Calu3 (cell line): Measurements from ENCODE around the gene WDFY3. TPM values are rescaled to one million over a fixed set of nuclear protein-coding genes. Genes with fewer than 3 reads are reported as not detected.
"Not testable (repeated sequence)": the region's sequence is repeated elsewhere in the genome, so short reads cannot be mapped to it uniquely, and the experiment has no call there.

Experiments
- BruUV-seq: library from RNA; stranded (reverse); fragments of 400-500 nt; replicated peaks from 2 replicates; lab custom pipeline; 2021; lab: Mats Ljungman, UMichigan
- CTCF ChIA-PET: fragments of 300-600 bp; sonication (Branson Sonifier 250); formaldehyde crosslinking; loops from one replicate; lab custom pipeline; 2022; ENCODE audit warnings: antibody characterized with exemption; lab: Charles Lee
- DNase-seq: peaks from one replicate; pipeline ENCODE4 v3.0.0; 2022
- H3K27ac Mint-ChIP-seq: one replicate; pipeline ENCODE4 v1.8.0; 2022; ENCODE audit warnings: mixed read lengths; ENCODE audit not compliant: unreplicated experiment
- H3K27me3 Mint-ChIP-seq: one replicate; pipeline ENCODE4 v1.8.0; 2022; ENCODE audit warnings: mixed read lengths; ENCODE audit not compliant: unreplicated experiment
- H3K36me3 Mint-ChIP-seq: one replicate; pipeline ENCODE4 v1.8.0; 2022; ENCODE audit warnings: mild to moderate bottlenecking, moderate library complexity, mixed read lengths; ENCODE audit not compliant: insufficient read depth, unreplicated experiment
- H3K4me1 Mint-ChIP-seq: one replicate; pipeline ENCODE4 v1.8.0; 2022; ENCODE audit warnings: mild to moderate bottlenecking, low read depth, mixed read lengths; ENCODE audit not compliant: unreplicated experiment
- H3K4me3 Mint-ChIP-seq: one replicate; pipeline ENCODE4 v1.8.0; 2022; ENCODE audit warnings: mild to moderate bottlenecking, low read depth, moderate library complexity, mixed read lengths; ENCODE audit not compliant: unreplicated experiment
- H3K9me3 Mint-ChIP-seq: one replicate; pipeline ENCODE4 v1.8.0; 2022; ENCODE audit warnings: low read depth, mixed read lengths; ENCODE audit not compliant: unreplicated experiment
- CTCF ChIP-seq: fragments of 200-600 bp; IDR thresholded peaks from one replicate; pipeline ENCODE4 v1.8.0; 2022; ENCODE audit warnings: antibody characterized with exemption; ENCODE audit not compliant: unreplicated experiment
- intact Hi-C: fragments of 100-400 bp; cut with micrococcal nuclease; formaldehyde crosslinking; loops from one replicate; pipeline ENCODE4 v1.10.0; 2022; ENCODE audit not compliant: unreplicated experiment
- total RNA-seq: library from RNA; stranded (reverse); gene quantifications from 2 replicates; pipeline ENCODE4 v1.2.3, GENCODE V29; 2022

The WDFY3 gene
- total RNA-seq, 1 experiment from 2014 or later: 31.5 TPM

DNA sequence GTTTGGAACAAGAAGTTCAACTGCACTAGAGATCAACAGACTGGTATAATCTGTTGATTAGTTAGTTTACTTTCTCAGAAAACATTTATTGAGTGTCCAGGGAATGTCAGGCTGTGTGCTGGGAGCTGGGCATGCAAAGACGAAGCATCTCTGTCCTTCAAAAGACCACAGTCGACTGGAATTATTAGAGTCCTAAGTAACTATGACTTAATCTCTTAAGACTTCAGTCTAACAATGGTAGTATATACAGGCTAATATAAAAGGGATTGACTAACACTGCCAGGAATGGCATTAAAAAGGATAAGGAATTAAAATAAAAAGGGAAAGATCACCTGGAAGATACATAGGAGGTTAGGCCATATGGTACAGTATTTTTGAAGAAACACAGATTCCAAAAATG, 128.7 kb downstream of the WDFY3 start:
- intact Hi-C loops: no loop called here
- H3K4me3 Mint-ChIP-seq: no peak overlapping the region
- H3K4me1 Mint-ChIP-seq: peaks cover 7% of the 10 kb centered on the region
- no peaks in the 10 kb centered on the region for H3K9me3 Mint-ChIP-seq
- BruUV-seq: no TSS peak
- CTCF ChIA-PET: no interaction called here
- no peak for DNase-seq
- no peaks in the 10 kb centered on the region for H3K27me3 Mint-ChIP-seq
- no peaks in the 10 kb centered on the region for H3K36me3 Mint-ChIP-seq
- TF ChIP-seq CTCF: no peak
- H3K27ac Mint-ChIP-seq: no peak overlapping the region

DNA sequence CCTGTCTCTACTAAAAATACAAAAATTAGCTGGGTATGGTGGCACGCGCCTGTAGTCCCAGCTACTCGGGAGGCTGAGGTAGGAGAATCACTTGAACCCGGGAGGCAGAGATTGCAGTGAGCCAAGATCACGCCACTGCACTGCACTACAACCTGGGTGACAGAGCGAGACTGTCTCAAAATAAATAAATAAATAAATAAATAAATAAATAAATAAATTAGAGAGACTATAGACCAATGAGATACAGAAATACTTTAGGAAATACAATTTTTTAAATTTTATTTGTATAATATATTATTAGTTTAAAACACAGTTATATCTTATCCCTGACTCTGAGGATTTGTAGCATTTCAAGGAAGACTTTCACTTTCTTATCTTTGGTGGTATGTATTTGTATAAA, 136.9 kb downstream of the WDFY3 start:
- H3K27me3 Mint-ChIP-seq, DNase-seq, H3K27ac Mint-ChIP-seq, intact Hi-C loops, CTCF ChIA-PET, H3K4me1 Mint-ChIP-seq, H3K4me3 Mint-ChIP-seq, BruUV-seq, H3K36me3 Mint-ChIP-seq, H3K9me3 Mint-ChIP-seq: not testable (repeated sequence)

GRCh38 chr4:84826681-84827080, 139.8 kb downstream of the WDFY3 start:
- H3K36me3 Mint-ChIP-seq: peaks cover 6% of the 10 kb centered on the region
- no peak for DNase-seq
- H3K4me3 Mint-ChIP-seq: no peak overlapping the region
- H3K27ac Mint-ChIP-seq: no peak overlapping the region
- no peaks in the 10 kb centered on the region for H3K9me3 Mint-ChIP-seq
- no peaks in the 10 kb centered on the region for H3K27me3 Mint-ChIP-seq
- intact Hi-C loops: no loop called here
- TF ChIP-seq CTCF: no peak
- no peaks in the 10 kb centered on the region for H3K4me1 Mint-ChIP-seq
- BruUV-seq: no TSS peak
- CTCF ChIA-PET: no interaction called here

DNA sequence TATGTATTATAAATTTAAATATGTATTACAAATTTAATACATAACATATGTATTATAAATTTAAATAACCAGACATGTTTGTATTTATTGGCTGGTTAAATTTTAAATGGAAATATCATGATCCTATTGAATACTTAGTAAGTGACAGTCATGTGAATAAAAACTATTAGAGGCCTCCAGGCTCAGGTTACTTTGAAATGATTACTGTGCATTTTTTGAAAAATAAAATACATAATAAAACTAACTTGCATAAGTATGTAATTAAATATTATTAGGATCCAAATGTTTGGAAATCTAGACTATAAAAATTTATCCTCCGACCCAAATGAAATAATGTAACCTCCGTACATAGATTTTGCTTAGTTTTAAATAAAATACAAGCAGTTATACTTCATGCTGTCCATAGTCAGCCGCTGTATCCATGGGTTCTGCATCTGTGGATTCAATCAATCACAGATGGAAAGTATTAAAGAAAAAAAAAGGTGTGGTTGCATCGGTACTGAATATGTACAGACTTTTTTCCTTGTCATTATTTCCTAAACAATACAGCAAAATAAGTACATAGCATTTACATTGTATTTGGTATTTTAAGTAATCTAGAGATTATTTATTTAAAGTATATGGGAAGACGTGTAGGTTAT, 140.7 kb downstream of the WDFY3 start:
- no peak overlapping the region for H3K27ac Mint-ChIP-seq
- H3K27me3 Mint-ChIP-seq: no peaks in the 10 kb centered on the region
- BruUV-seq: no TSS peak
- DNase-seq: no peak
- CTCF ChIA-PET: no interaction called here
- H3K9me3 Mint-ChIP-seq: no peaks in the 10 kb centered on the region
- H3K4me1 Mint-ChIP-seq: no peaks in the 10 kb centered on the region
- no peak for TF ChIP-seq CTCF
- H3K36me3 Mint-ChIP-seq: peaks cover 6% of the 10 kb centered on the region
- intact Hi-C loops: no loop called here
- H3K4me3 Mint-ChIP-seq: no peak overlapping the region

DNA sequence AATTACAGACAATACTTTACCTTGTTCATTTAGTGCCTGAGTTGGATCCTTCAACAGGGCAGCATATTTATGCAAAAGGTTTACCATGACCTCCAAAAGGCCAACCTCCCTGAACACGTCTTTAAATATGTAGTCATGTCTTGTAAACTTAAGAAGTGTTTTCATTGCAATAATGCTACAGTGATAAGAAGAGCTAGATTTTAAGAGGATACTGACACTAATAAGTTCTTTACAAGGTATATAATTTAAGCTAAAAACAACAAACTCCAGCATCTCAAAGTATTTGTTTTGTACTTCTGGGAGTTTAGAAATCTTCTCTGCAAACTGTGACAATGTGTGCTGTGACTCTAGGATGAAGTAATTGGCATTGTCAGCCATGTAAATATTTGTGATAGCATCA, 145.4 kb downstream of the WDFY3 start:
- Mint-ChIP-seq H3K4me3 (no peak overlapping the region), H3K9me3 (no peaks in the 10 kb centered on the region), H3K27ac (no peak overlapping the region), H3K4me1 (no peaks in the 10 kb centered on the region), H3K36me3 (no peaks in the 10 kb centered on the region), H3K27me3 (no peaks in the 10 kb centered on the region)
- CTCF ChIA-PET: no interaction called here
- TF ChIP-seq CTCF: no peak
- intact Hi-C loops: no loop called here
- no TSS peak for BruUV-seq
- DNase-seq: no peak
